Activated CD8-positive, alpha-beta memory T cell treated with anti-CD3 and anti-CD28 coated beads, Interleukin-2, amount 50 U/mL, for 24 hours (primary cell): Measurements from ENCODE around the gene POLA1.

ENCODE experiments used
- DNase-seq: peaks from one replicate; pipeline ENCODE4 v3.0.0-alpha.2; 2020; ENCODE audit errors: extremely low read depth

The POLA1 gene

DNA sequence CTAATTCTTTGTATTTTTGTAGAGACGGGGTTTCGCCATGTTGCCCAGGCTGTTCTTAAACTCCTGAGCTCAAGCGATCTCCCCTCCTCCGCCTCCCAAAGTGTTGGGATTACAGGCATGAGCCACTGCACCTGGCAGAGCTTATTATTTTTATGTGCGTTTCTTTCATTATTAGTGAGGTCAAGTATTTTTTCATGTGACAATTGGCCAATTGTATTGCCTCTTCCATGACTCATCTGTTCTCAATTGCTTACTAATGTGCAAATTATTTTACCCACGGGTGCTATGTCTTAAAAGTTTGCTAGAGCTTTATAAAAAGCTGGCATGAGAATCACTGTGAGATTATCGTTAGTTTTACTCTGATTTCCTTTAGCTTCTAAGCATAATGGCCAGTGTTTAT is 335.0 kb downstream of the POLA1 start:
- DNase-seq: no peak

DNA sequence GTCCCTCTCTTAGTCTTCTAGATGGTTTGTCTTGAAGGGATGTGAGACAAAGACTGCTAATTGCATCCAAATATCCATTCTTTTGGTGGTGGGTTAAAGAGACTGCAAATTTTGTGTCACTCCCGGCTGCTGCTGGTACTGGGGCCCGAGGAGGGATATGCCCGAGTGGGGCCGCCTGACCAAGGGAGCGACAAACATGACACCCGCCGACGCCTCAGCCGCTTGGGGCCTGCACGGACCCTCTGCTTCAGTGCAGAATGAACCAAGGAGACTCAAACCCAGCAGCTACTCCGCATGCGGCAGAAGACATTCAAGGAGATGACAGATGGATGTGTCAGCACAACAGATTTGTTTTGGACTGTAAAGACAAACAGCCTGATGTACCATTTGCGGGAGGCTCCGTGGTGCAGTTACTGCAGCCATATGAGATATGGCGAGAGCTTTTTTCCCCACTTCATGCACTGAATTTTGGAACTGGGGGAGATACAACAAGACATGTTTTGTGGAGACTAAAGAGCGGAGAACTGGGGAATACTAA is 335.6 kb downstream of the POLA1 start:
- DNase-seq: no peak

DNA sequence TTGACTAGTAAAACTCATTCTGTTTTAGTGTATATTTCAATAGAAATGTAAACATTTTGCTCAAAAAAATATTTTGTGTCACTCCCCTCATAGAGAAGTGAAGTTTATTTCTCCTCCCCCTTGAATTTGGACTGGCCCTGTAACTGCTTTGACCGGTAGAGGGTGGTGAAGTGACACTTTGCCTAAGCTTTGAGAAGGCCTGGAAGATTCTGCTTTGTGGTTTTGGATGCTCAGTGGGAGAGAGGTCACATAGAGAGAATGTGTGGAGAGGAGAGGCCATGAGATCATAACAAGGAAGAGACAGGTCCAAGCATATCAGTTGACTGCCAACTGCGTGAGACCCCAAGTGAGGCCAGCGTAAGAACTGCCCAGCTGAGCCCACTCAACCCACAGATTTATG is 341.2 kb downstream of the POLA1 start:
- DNase-seq: no peak

DNA sequence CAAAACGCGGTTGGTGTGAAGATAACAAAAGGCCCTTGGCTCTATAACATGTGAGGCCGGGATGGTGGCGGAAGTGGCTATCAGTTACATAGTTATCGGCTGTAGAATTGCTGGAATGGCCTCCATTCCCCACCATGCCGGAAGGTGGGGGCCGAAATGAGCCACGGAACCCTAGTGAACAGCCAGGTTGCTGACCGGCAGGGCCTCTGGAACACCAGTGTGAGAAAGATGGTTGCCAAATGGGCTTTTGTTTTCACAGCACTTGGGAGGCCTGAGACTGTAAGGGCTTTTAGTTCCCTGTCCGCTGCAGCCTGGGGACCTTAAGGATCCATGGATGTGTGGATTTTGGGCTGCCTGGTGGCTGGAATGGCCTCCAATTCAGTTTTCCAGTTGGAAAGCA is 345.3 kb downstream of the POLA1 start:
- DNase-seq: no peak

DNA sequence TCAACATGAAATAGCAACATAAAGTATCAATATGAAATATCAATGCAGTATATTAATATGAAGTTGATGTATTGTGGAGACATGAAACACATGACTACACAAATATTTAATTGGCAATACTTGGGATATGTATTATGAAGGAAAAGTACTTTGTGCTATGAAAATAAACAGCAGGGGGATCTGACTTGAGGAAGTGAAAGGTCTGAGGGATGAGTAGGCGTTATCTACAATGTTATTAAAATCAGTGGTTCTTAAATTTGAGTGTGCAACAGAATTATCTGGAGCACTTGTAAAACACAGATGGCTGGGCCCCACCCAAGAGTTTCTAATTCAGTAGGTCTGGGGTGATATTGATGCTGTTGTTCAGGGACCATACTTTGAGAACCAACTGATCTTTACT is 349.5 kb downstream of the POLA1 start:
- no peak for DNase-seq
